Mucosa of descending colon (tissue), 3 donors: ENCODE results near the gene PLXNA2. TPM values are rescaled to one million over a fixed set of nuclear protein-coding genes. Genes with fewer than 3 reads are reported as not detected.

Source experiments
- ATAC-seq: fragments of 200-7000 bp; cut with Tn5 transposase; one replicate; pipeline ENCODE4 v1.9.1; 2020; ENCODE audit warnings: mild to moderate bottlenecking, moderate library complexity
- DNase-seq, 3 donors: peaks; one replicate each; pipeline ENCODE4 v3.0.0-alpha.2; 2020
- H3K36me3 ChIP-seq: fragments of 200-600 bp; one replicate; pipeline ENCODE4 v1.8.0; 2021; ENCODE audit warnings: low read depth, mild to moderate bottlenecking
- H3K4me1 ChIP-seq: fragments of 200-600 bp; one replicate; pipeline ENCODE4 v1.8.0; 2021; ENCODE audit warnings: low read depth, mild to moderate bottlenecking
- H3K4me3 ChIP-seq: fragments of 200-600 bp; one replicate; pipeline ENCODE4 v1.8.0; 2021; ENCODE audit warnings: mild to moderate bottlenecking
- H3K9me3 ChIP-seq: fragments of 200-600 bp; one replicate; pipeline ENCODE4 v1.8.0; 2021; ENCODE audit warnings: mild to moderate bottlenecking
- CTCF ChIP-seq: fragments of 200-600 bp; IDR thresholded peaks from one replicate; pipeline ENCODE4 v1.8.0; 2022; ENCODE audit warnings: antibody characterized with exemption, mild to moderate bottlenecking
- intact Hi-C, 2 donors: fragments of 100-400 bp; cut with DNase I in 1 of 2; cut with micrococcal nuclease in 1 of 2; formaldehyde crosslinking; loops; one replicate each; pipeline versions ENCODE4 v1.11.0 to v1.11.1; 2022; cut with DNase I, micrococcal nuclease
- total RNA-seq, 3 donors: library from RNA; stranded (reverse); fragmentation: NEBNext Ultra II Directional in 2 of 3; extraction: Animal tissue kit (Norgen Biotek cat#: 25700) in 2 of 3; gene quantifications; one replicate each; pipeline versions ENCODE4 v1.2.1 to v1.2.4, GENCODE V29; 2021 to 2023
- donor health status: DM: no; HTN: no; CAD: no; lungs with moderate emphysema.
- donor health status: DM: no; HTN: no; CAD: no.
- donor health status: DM: no; HTN: yes; CAD: no.

The PLXNA2 gene
- total RNA-seq, 3 donors from 2014 or later, result 65.5 to 127 (median 70.6) TPM

- Histone ChIP-seq H3K4me1 (no peaks in the 10 kb centered on the region), H3K36me3 (no peaks in the 10 kb centered on the region), H3K4me3 (no peak overlapping the region), H3K9me3 (no peaks in the 10 kb centered on the region)
- ATAC-seq (no peak), DNase-seq (no peak)
- intact Hi-C loops, result no loop called here
- no peak for TF ChIP-seq CTCF
Measured at GRCh38 chr1:208053661-208054060, 190.5 kb downstream of the PLXNA2 start.

- intact Hi-C loops, result no loop called here
- Histone ChIP-seq H3K36me3 (no peaks in the 10 kb centered on the region), H3K4me3 (no peak overlapping the region), H3K4me1 (no peaks in the 10 kb centered on the region), H3K9me3 (no peaks in the 10 kb centered on the region)
- DNase-seq, result no peak
- TF ChIP-seq CTCF, result no peak
- ATAC-seq, result no peak
Measured at GRCh38 chr1:208052926-208053407, 191.2 kb downstream of the PLXNA2 start.

GRCh38 chr1:208052135-208052534 is 192.0 kb downstream of the PLXNA2 start:
- TF ChIP-seq CTCF, result no peak
- ATAC-seq (no peak), DNase-seq (no peak)
- Histone ChIP-seq H3K4me3 (no peak overlapping the region), H3K4me1 (no peaks in the 10 kb centered on the region), H3K9me3 (no peaks in the 10 kb centered on the region), H3K36me3 (no peaks in the 10 kb centered on the region)
- intact Hi-C loops, result no loop called here

GRCh38 chr1:208051651-208052050 is 192.5 kb downstream of the PLXNA2 start:
- H3K9me3 ChIP-seq, result no peaks in the 10 kb centered on the region
- intact Hi-C loops, result no loop called here
- H3K4me3 ChIP-seq, result no peak overlapping the region
- DNase-seq (no peak), ATAC-seq (no peak)
- no peak for TF ChIP-seq CTCF
- H3K4me1 ChIP-seq, result no peaks in the 10 kb centered on the region
- H3K36me3 ChIP-seq, result no peaks in the 10 kb centered on the region

- Histone ChIP-seq H3K4me1 (peaks cover 5% of the 10 kb centered on the region), H3K36me3 (peaks cover 4% of the 10 kb centered on the region), H3K9me3 (no peaks in the 10 kb centered on the region), H3K4me3 (no peak overlapping the region)
- TF ChIP-seq CTCF, result no peak
- DNase-seq (no peak), ATAC-seq (no peak)
- intact Hi-C loops, result no loop called here
Measured at GRCh38 chr1:208048904-208049303, 195.3 kb downstream of the PLXNA2 start.

GRCh38 chr1:208047975-208048374 is 196.2 kb downstream of the PLXNA2 start:
- Histone ChIP-seq H3K4me1 (peaks cover 5% of the 10 kb centered on the region), H3K9me3 (no peaks in the 10 kb centered on the region), H3K4me3 (no peak overlapping the region), H3K36me3 (peaks cover 7% of the 10 kb centered on the region)
- intact Hi-C loops, result no loop called here
- ATAC-seq, result peak; percentile 24
- peak in 1 of 3 donors; percentile 30 for DNase-seq
- no peak for TF ChIP-seq CTCF
